Stimulated activated CD8-positive, alpha-beta memory T cell treated with anti-CD3 and anti-CD28 coated beads, Interleukin-15, amount 100 ng/mL, for 48 hours (primary cell): Measurements from ENCODE around the gene C22orf39.

Source experiments
- DNase-seq, 2 donors: peaks; one replicate each; pipeline ENCODE4 v3.0.0-alpha.2; 2020; ENCODE audit warnings: low read depth in 2 of 2

Gene C22orf39

DNA sequence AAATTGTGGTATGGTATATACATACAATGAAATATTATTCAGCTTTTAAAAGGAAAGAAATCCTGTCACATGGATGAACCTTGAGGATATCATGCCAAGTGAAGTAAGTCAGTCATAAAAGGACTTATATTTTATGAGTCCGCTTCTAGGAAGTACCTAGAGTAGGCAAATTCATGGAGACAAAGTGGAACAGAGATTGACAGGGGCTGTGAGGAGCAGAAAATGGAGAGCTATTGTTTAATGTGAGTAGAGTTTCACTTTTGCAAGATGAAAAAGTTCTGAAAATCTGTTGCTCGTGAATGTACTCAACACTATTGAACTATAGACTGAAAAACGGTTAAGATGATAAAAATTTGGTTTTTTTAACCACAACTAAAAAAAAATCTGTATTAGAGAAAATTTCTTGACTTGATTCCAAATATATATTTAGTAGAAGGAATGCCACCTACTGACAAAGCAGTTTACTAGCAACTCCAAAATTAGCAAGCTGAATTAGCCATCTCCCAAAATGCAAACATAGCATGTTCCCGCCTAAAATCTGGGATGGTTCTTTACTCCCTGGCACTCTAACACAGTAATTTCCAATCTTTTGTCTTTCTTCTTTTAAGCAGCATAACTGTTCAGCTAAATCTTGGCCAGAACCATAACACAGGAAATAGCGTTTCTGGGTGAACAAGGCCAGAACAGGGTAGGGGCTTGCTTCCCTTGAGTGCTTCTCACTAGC, 30.0 kb upstream of the C22orf39 start:
- DNase-seq, result no peak

DNA sequence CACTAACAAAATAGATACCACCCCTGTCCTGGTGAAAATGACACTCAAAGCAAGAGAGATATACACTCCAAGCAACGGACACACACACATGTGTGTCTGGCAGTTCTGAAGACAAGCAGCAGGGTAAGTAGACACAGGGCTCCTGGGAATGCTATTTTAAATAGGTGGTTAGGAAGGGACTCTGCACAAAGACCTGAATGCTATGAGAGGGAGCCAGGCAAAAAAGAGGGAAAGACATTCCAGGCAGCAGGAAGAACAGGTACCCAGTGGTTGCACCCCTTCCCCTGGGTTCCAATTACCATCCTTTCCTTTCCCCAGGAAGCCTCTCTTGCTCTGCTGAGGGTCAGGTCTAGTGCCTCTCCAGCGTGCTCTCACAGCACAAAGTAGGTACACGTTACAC, 28.5 kb upstream of the C22orf39 start:
- no peak for DNase-seq

DNA sequence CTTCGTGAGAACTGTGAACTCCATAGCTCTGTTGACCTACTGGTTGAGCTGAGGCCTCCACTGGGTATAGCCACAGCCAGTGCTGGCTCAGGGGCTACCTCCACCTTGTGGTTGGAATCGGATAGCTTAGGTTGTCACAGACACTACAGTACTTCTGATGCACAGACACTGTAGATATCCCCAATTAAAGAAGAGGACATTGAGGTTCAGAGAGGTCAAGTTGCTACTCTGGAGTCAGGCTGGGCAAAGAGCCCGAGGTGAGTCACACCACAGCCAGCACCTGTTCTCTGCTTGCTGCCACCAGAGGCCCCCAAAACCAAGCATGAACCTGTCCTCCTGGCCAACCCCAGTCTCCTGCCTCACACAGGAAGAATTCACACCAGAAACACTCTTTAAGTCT, 26.1 kb upstream of the C22orf39 start:
- DNase-seq, result no peak

DNA sequence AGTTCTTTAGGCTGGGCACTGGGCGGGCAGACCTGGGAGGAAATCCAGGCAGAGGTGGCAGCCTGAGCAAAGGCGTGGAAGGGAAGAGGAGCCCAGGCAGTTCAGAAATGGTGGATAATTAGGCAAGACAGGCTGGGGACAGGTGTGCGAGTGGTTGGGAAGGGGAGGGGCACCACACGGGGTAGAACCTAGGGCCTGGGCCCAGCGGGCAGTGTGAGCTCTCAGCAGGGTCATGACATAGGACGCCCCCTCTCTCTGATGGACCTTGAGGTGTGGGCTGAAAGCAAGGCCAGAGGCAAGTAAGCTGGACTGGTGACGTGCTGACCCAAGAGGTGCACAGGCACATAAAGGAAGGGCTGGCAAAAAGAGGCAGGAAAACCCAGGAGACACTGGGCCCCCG, 24.7 kb upstream of the C22orf39 start:
- no peak for DNase-seq

DNA sequence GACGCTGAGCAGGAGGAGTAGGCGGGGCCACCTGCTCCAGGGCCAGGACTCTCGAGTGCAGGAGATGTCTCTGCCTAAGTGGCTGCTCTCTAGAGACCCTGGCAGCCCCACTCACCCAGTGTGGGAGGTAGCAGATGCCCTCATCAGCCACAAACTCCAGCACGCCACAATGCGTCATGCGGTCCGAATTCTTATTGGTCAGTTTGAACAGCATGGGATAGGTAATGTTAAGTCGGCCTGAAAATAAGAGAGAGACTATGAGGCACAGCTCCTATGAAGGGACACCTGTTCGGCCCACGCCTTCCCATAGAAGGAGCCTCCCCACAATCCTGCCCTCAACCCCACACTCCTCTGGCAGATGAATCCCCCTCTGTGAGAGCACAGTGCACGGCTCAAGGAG, 24.1 kb upstream of the C22orf39 start:
- DNase-seq, result no peak

DNA sequence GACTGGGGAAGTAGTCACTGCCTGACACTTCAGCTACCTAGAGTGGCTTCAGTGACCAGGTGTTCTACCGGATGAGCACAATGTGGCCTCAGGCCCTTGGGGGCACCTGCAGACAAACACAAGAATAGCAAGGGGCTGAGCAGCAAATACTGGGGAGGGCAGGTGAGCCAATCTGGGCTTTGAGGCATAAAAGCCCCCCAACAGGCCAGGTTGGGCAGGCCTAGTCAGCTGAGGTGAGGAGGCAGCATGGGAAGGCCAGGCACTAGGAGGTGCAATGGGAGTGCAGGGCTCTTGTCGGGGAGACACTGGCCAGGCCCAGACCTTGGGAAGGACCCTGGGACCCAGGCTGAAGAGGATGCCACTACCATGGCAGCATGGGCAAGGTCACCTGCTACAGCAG, 22.5 kb upstream of the C22orf39 start:
- no peak for DNase-seq

DNA sequence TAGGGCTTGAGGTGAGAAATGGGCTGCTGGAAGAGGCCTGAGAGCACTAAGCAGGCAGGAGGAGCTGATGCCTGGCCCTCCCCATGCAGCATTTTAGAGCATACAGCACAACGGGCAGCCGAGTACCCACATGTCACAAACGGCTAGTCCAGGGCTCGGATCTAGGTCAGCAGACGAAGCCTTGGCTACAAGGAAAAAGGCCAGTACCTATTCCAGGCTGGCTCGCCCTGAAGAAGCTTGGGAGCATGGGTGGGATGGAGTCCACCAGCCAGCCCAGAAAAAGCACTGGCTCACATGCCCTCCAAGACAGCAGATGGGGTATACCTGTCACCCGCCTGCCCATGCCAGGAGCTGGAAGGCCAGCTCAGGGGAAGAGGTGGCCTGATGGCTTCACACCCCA, 21.9 kb upstream of the C22orf39 start:
- DNase-seq, result no peak

DNA sequence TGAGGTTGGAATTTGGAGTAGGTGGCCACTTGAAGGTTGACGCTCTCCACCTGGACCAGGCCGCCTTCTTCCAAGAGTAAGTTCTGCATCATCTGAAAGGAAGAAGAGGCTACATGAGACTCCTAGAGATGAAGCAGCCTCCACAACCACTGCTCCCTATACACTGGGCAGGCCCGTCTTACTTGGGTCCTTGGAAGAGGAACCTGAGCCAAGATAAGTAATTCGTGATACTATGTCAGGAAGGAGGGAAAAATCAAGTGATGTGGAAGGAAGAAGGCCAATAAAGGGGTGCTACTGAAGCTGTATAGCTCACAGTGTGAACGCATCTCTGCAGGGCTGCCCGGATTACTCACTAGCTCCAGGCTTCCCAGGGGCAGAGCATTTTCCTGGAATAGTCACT, 20.4 kb upstream of the C22orf39 start:
- no peak for DNase-seq

DNA sequence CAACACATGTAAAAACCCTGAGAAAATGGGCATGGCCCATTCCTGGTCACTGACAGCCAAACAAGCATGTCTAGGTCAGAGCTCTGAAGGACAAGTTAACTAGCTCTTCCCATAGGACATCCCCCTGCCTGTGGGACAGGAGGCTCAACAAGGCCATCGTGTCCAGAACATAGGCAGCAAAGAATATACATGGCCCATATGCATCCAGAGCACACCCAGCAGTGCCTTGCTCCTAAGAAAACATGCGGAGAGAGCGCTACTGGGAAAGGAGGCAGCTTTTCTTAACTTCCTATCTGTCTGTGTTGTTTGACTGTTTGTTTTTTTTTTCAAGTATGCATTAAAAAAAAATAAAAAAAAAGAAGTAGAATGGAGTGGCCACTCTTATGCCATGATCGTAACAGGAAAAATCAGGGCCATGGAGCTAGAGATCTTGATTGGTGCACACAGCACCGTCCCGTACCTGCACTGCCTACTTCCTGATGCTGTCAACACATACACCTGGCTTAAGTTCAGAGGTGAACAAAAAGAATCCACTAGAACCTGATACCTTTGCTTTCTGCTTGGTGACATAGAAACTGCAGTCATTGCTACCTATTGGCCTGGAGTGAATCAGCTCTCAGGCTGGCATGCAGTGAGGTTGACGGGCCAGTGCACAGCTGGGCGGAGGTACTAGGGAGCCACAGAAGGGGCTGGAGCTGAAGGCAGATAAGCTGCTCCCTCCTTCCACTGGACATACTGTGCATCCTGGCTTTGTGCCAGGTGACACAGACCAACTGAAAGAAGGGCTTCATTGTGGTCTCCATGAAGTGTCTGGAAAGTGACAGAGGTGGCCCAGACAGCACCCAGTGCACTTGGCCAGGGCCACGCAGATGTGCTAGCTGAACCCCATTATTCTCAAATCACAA, 19.6 kb upstream of the C22orf39 start:
- no peak for DNase-seq

DNA sequence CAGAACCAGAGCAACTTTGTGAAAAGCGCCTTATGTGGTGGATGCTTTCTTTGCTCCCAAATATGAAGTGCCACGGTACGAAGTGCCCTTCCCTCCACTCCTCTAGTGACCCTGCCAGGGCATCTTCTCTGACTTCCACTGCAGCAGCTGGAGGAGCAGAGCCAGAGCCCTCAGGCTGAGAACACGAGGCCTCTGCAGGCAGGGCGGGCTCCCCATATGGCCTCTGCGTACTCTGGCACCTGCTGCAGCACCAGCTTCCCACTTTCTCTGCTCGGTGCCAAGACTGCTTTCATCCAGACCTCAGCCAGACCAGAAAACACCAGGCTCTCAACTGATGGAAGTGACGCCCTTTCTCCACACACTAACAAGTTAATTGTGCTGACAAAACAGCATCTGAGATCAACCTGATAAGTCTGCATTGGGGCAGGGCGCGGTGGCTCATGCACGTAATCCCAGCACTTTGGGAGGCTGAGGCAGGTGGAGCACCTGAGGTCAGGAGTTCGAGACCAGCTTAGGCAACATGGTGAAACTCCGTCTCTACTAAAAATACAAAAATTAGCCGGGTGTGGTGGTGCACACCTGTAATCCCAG, 18.7 kb upstream of the C22orf39 start:
- no peak for DNase-seq

DNA sequence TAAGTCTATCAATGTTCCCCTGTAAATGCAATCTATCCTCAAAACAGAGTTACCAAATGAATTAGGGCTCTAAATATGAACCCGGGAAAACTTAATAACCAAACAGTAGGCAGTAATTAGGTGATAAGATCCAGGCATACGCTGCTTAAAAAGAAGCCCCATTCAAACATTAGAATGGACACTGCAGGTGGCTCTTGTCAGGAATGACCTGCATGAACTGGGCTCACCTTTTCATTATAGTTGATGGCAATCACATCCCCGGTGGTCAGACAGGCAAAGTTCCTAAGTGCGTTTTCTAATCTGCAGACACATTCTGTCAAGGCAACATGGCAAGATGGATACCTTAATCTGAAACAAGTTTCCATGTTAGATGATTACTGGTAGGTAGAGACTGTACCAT, 17.5 kb upstream of the C22orf39 start:
- DNase-seq, result no peak

DNA sequence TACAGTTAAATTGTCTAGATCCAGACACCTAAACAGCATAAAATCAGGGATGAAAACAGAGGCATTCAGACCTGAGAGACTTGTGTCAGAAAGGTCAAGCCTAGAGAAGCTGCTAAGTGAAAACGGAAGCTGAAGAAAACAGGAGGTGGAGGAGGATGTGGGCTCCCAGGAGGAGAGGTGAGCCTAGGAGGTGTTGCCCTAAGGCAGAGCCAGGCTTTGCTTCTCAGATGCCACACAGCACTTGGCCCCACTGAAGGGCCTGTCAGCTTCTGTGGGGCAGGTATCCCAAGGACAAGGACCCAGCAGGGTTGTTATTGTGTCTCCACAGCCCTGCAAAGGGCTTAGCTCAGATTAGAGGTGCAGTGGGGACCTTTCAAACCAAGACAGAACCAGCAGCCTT, 17.0 kb upstream of the C22orf39 start:
- DNase-seq, result no peak

DNA sequence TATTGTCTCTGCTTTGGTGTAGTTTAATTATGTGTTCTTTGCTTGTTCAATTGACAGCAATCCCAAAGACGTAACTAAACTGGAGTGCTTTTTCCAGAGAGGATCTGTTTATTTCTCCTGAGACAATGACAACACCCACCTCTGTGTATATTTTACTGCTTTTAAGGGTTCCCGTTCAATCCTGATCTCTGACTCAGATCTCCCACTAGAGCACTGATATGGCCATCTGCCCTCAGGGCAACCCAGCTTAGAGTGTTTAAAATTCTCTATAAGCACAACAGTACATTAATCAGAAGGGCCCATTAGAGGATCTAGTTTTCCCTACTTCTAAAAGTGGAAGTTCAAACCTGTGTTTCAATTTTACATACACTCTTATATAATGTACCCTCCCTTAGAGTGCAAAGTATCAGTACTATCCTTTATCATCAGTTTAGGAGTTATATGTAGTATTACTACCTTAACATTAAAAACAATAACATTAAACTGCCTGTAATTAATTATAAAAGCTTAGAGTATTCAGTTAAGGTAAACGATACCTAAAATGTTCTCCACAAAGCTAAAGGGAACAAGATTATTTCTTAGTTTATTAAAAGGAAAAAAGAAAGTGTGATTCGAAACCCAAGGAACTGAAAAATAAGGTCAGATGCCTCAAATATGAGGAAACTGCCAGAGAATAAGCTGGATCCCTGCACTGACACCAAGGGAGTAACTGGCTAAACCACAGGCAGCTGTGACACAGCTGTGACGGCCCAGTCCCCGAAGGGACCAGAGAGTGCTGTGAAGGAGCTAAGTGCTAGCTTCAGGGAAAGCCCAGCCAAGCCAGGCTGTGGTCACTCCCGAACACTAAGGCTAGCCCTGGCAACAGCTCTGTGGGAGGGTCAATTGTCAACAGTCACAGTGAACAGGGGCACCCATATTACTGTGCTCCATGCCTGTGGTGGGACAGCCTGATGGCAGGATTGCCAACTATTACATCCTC, 16.3 kb upstream of the C22orf39 start:
- DNase-seq, result no peak

DNA sequence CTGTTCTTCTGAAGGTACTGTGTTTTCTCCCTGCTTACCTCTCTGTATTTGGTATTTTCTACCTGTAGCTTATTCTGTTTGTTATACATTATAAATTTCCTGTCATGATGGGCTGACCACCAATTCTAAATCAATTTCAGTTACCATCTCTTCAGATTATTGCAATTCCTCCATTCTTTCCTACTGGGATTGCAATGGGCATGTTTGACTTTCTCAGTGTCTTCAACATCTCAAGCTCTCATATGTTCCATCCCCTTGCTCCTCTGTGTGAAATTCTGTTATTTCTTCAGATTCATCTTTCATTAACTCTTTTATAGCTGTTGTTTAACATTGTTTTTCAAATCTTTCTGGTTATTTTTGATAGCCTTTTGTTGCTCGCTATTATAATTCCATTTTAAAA, 15.5 kb upstream of the C22orf39 start:
- no peak for DNase-seq

DNA sequence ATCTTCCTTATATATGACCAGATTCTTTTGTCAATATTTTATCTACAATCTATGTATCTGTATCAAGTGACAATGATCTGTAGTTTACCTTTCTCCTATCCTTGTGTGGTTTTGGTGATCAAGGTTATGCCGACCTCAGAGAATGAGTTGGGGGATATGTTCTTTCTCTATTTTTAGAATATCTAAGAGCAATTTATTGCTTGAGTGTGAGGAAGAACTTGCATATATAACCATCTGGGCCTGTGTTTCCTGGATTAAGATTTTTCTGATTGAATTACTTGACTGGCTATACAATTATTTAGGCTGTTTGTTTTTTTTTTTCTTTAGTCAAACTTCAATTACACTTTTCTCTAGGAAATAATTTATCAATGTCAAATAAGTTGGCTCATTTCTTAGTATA, 14.0 kb upstream of the C22orf39 start:
- no peak for DNase-seq

DNA sequence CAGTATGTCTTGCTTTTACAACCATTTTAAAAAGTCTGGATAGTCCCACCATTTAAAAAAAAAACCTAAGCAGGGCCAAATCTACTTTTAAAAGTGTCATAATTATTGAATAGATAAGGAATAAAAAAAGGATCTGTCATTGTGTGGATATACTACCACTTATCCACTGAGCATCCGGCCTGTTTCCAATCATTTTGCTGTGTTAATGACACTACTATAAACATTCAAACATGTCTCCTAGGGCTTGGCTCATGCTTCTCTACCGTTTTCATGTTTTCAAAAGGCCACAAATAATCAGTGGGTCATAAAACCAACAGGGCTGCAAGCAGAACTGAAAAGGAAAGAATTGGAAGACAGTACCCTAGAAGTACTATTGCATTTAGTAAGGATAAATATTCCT, 12.5 kb upstream of the C22orf39 start:
- no peak for DNase-seq

DNA sequence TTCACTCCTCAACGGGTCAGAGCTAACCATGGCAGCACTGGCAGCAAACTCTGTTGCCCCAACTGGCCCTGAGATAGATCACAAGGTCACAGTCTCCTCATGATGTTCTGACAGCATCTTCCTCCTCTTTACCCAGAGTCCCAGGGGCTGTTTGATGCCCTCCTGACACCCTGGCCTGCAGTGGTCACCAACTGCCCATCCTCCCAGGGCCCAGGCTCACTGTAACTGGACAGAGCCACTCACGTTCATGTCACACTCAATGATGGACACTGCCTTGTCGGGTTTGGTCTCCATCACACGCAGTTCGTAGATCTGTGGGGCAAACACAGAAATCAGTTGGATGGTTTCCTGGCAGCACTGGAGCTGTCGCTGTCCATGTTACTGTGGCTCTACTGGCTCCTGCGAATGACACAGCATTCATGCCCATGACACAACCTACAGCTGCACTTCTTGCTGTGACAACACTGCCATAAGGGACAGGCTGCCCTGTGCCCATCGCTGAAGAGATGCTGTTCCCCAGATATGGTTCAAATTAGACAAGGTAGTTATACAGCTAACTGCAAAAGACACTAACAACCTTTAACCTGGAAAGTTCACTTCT, 10.4 kb upstream of the C22orf39 start:
- DNase-seq, result no peak

DNA sequence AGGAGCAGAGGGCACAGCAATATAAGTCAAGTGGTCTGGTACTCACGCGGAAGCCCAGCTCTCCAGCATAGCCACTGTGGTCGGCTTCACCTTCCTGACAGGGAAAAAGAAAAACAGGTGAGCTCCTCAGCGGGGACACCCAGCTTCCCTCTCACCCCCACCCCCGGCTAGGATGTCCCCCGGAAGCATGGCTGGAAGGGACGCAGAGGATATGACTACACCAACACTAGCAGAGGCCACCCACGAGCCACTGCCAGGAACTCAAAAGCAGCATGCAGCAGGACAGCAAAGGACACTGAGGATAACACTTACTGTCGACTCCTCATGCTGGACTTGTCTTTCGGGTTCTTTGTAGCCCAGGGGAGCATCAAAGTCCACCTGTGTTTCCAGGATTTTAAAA, 9.0 kb upstream of the C22orf39 start:
- DNase-seq, result no peak

DNA sequence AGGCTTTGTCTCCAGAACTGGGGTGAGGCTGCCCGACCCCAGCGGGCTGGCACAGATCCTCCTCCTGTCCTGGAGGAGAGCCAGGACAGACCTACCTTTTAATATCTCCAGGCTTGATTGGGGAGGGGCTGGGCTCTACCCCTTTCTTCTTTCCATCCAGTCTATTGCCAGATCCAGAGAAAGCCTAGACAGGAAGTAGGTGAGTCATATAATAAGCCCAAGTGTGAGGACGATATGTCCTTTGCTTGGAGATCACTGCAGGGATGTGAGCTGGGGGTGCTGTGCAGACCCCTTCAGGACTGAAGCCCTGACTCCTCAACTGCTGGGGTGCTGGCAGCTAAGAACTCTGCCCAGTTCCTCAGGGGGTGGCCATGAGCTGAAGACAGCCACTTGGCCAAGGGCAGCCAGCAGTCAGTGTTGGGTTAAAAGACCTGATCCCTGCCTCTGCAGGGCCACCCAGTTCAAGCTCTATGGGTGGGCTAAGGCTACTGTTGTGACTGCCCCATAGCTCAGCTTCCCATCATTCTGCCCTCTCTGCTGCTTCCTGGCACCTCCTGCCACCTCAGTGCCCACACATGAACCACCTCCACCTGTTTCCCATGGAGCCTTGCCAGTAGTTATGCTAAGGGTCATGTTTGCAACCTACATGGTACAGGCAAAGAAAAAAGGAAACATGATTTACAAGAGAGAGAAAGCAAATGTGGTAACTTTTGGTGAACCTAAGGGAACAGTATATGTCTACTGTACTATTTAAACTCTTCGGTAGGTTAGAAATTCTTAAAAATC, 8.3 kb upstream of the C22orf39 start:
- no peak for DNase-seq

DNA sequence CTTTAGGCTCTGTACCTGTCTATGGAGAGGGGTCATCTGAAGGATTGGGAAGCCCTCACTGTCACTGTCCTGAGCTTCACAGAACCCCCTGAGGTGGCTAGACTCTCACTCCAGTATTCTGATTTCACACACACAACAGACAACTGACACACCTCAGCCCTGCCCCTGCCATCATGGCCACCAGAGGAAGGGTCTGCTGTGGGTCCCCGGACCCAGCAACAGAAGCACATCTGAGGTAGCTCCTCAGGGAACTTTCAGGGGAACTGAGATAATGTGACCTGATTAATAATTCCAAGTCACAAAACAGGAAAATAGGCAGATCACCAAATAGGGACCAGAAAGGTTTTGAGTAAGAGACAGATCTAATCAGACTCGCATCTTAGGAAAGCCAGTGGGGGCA, 7.5 kb upstream of the C22orf39 start:
- DNase-seq, result no peak

DNA sequence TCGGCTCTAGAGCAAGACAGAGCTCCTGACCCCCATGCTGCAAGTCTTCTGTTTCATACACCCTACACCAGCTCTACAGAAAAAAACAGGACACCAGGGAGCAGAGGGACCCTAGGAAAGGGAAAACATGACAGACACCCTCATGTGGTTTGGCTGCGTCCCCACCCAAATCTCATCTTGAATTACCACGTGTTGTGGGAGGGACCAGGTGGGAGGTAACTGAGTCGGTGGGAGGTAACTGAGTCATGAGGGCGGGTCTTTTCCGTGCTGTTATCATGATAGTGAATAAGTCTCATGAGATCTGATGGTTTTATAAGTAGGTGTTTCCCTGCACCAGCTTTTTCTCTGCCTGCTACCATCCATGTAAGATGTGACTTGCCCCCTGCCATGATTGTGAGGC, 6.6 kb upstream of the C22orf39 start:
- no peak for DNase-seq
